ENCODE measurements around the gene ITPRIPL1.

The ITPRIPL1 gene

DNA sequence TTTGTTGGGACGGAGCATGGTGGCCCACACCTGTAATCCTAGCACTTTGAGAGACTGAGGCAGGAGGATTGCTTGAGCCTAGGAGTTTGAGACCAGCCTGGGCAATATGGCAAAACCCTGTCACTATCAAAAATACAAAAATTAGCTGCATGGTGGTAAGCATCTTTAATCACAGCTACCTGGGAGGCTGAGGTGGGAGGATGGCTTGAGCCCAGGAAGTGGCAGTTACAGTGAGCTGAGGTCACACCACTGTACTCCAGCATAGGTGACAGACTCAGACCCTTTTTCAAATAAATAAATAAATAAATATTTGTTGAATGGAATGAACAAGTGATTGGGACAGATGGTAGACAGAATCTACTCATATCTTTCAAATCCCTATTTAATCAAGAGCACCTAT lies 5.7 kb upstream of the ITPRIPL1 start:
- DNase-seq, result no peak
- Histone ChIP-seq H3K4me3 (ENCODE audit: low read depth, low read length) (no peak overlapping the region), H3K27ac (no peak overlapping the region), H3K36me3 (replicated peaks) (no peaks in the 10 kb centered on the region), H3K27me3 (replicated peaks) (no peaks in the 10 kb centered on the region)
- in situ Hi-C loops (cut with HindIII; ENCODE audit: low pct_ligation_motif_present, low sequenced_read_pairs), result no loop called here
- TF ChIP-seq, protein P1, sequence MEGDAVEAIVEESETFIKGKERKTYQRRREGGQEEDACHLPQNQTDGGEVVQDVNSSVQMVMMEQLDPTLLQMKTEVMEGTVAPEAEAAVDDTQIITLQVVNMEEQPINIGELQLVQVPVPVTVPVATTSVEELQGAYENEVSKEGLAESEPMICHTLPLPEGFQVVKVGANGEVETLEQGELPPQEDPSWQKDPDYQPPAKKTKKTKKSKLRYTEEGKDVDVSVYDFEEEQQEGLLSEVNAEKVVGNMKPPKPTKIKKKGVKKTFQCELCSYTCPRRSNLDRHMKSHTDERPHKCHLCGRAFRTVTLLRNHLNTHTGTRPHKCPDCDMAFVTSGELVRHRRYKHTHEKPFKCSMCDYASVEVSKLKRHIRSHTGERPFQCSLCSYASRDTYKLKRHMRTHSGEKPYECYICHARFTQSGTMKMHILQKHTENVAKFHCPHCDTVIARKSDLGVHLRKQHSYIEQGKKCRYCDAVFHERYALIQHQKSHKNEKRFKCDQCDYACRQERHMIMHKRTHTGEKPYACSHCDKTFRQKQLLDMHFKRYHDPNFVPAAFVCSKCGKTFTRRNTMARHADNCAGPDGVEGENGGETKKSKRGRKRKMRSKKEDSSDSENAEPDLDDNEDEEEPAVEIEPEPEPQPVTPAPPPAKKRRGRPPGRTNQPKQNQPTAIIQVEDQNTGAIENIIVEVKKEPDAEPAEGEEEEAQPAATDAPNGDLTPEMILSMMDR (IDR thresholded peaks at IDR 0.05; ENCODE audit: low read depth, low read length, missing control alignments), result no peak

DNA sequence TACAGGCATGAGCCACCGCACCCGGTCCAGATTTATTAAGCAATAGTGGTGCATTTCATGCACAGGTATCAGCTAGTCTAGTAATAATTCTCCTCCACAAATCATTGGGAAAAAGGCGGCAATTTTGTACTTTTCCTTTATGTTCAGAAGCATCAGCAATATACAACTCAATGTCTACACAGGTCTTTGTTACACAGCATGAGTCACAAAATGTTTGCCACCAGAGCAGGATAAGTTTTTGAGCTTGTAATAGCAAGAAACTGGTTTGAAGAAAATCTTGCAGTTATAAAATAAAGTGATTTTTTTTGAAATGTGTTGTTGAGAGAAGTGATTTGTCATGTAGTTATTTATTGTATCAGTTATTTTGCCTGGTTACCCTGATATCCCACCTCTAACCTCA lies 4.8 kb upstream of the ITPRIPL1 start:
- Histone ChIP-seq H3K27ac (no peak overlapping the region), H3K4me3 (ENCODE audit: low read depth, low read length) (no peak overlapping the region)

DNA sequence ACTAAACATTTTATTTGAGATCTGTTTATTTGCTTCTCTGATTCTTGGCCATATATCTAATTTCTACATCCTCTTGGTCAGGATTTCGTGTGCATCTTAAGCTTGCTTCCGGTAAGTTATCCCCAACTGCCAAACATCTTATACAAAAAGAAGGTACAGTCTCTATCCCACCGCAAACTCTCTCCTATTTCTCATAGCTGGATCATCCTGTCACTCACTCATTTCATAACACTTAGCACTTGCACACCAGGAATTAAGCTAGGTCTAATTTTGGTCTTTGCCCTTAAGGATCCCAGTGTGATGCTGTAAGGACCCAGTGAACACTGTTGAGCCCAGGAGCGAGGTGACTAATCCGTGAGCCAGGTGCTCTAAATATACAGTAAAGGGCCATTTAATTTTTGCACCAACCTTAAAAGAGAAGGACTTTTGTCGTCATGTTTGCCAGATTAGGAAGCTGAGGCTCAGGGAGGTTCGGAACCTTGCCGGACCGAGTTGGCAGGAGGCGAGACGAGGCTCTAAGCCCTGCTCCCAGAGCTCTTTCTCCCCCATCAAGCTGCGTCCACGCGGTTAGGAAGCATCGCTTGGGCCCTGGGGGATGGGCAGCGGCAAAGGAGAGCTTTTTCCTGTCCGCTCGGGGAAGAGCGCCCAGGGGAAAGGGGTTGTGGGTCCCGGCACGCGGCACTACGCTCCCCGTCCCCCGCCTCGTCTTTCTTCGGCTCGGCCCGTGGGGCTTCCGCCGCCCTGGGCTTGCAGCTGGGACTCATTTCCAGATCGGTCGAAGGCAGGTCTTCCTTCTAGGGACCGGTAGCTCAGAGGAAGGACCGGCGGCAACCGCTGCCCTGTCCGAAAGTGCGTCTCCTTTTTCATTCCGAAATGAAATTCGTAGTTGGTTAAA lies 4.1 kb upstream of the ITPRIPL1 start:
- Histone ChIP-seq H3K36me3 (replicated peaks) (no peaks in the 10 kb centered on the region), H3K27ac (no peak overlapping the region), H3K27me3 (replicated peaks) (no peaks in the 10 kb centered on the region), H3K4me3 (ENCODE audit: low read depth, low read length) (peak overlapping the region; percentile 60)
- in situ Hi-C loops (cut with HindIII; ENCODE audit: low pct_ligation_motif_present, low sequenced_read_pairs), result no loop called here
- TF ChIP-seq, protein P1 (IDR thresholded peaks at IDR 0.05; ENCODE audit: low read depth, low read length, missing control alignments), result no peak
- DNase-seq, result no peak

More for the DNA sequence above, 4.8 kb upstream of the ITPRIPL1 start:
- Histone ChIP-seq H3K36me3 (replicated peaks) (no peaks in the 10 kb centered on the region), H3K27me3 (replicated peaks) (no peaks in the 10 kb centered on the region)
- no peak for DNase-seq
- TF ChIP-seq, protein P1 (IDR thresholded peaks at IDR 0.05; ENCODE audit: low read depth, low read length, missing control alignments), result no peak
- in situ Hi-C loops (cut with HindIII; ENCODE audit: low pct_ligation_motif_present, low sequenced_read_pairs), result no loop called here

DNA sequence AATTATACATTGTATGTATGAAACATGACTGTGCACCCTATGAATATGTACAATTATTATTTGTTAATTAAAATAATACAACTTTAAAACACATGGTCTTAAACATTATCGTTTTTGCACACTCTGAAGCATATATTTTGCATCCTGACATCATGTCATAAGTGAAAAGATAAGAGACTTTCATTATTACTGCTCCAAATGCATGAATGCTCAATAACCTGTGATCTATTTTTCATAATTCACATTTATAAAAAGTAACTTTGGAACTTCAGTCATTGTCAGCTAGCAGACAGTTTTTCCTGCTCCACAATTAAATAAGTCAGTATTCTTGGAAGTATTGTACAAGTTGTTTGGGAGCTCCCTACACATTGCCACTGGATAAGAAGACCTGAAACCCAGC lies 1.3 kb upstream of the ITPRIPL1 start:
- TF ChIP-seq, protein P1 (IDR thresholded peaks at IDR 0.05; ENCODE audit: low read depth, low read length, missing control alignments), result no peak
- Histone ChIP-seq H3K4me3 (ENCODE audit: low read depth, low read length) (no peak overlapping the region), H3K27ac (no peak overlapping the region), H3K27me3 (replicated peaks) (no peaks in the 10 kb centered on the region), H3K36me3 (replicated peaks) (no peaks in the 10 kb centered on the region)
- in situ Hi-C loops (cut with HindIII; ENCODE audit: low pct_ligation_motif_present, low sequenced_read_pairs), result no loop called here
- no peak for DNase-seq

DNA sequence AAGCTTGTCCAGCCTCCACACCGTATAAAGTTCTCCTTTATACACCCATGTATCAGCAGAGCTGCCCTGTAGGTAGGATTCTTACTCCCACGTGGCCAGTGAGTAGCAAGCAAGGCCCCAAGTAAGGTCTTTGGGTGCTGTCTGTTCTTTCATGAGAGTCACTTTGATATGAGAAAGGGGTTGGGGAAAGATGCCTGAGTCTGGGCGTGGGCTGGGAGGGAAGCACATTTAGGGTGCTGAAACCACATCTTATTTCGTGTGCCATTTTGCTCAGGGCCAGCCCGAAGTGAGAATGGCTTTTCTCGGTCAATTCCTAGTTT lies 436 bp upstream of the ITPRIPL1 start:
- H3K4me3 ChIP-seq (ENCODE audit: low read depth, low read length), result peak overlapping the region; percentile 61
- no peaks in the 10 kb centered on the region for H3K27me3 ChIP-seq (replicated peaks)
- no peak for DNase-seq
- TF ChIP-seq, protein P1 (IDR thresholded peaks at IDR 0.05; ENCODE audit: low read depth, low read length, missing control alignments), result no peak
- in situ Hi-C loops (cut with HindIII; ENCODE audit: low pct_ligation_motif_present, low sequenced_read_pairs), result no loop called here
- H3K27ac ChIP-seq, result no peak overlapping the region
- no peaks in the 10 kb centered on the region for H3K36me3 ChIP-seq (replicated peaks)

DNA sequence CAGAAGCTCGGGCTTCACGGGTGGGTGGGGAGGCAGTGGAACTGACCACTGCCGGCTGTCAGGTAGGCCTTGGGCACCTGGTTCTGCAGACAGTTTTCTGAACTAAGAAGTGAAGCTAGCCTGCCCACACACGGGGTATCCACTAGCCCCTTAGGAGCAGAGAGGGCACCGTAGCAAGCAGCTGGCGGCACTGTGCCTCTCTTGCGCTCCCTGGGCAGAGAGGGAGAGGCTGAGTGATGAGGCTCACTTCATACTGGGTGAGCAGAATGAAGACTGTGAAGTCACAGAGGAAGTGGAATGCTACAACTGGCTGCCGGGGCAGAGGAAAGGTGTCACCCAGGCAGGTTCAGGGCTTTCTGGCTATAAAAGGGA lies 753 bp downstream of the ITPRIPL1 start:
- Histone ChIP-seq H3K27me3 (replicated peaks) (no peaks in the 10 kb centered on the region), H3K36me3 (replicated peaks) (no peaks in the 10 kb centered on the region), H3K27ac (no peak overlapping the region), H3K4me3 (ENCODE audit: low read depth, low read length) (peak overlapping the region; percentile 61)
- in situ Hi-C loops (cut with HindIII; ENCODE audit: low pct_ligation_motif_present, low sequenced_read_pairs), result no loop called here
- no peak for DNase-seq
- TF ChIP-seq, protein P1 (IDR thresholded peaks at IDR 0.05; ENCODE audit: low read depth, low read length, missing control alignments), result no peak
